Esophagus muscularis mucosa (tissue), 3 donors: ENCODE measurements around the gene RETN.

Source experiments
- CTCF ChIP-seq, 3 experiments: fragments of 200-600 bp in 2 of 3; fragments of 450-650 bp in 1 of 3; sonication (generic) in 2 of 3; IDR thresholded peaks; one replicate each; pipeline ENCODE4 v1.5.1; 2017 to 2019; ENCODE audit warnings: antibody characterized with exemption in 3 of 3, mild to moderate bottlenecking in 2 of 3, moderate library complexity in 1 of 3
- POLR2A ChIP-seq: fragments of 450-650 bp; IDR thresholded peaks from one replicate; pipeline ENCODE4 v1.6.1; 2017; ENCODE audit warnings: antibody characterized with exemption, moderate library complexity, mild to moderate bottlenecking, low read depth
- POLR2AphosphoS5 ChIP-seq, 2 donors: sonication (generic); formaldehyde crosslinking; IDR thresholded peaks; one replicate each; pipeline ENCODE4 v1.6.1; 2017; ENCODE audit warnings: antibody characterized with exemption in 2 of 2

GRCh38 chr19:7663706-7664105 is 5.1 kb upstream of the RETN start:
- TF ChIP-seq POLR2AphosphoS5 (IDR thresholded peaks at IDR 0.05): no peak
- no peak for TF ChIP-seq POLR2A
- no peak for TF ChIP-seq CTCF (IDR thresholded peaks at IDR 0.05)
